ENCODE measurements around the gene YWHAH. TPM values are rescaled to one million over a fixed set of nuclear protein-coding genes. Genes with fewer than 3 reads are reported as not detected.

Gene YWHAH
- total RNA-seq, 4 donors from 2014 or later, result 64.2 to 139 (median 77.9) TPM

- no peak for ATAC-seq (ENCODE audit: low FRiP score)
- DNase-seq (ENCODE audit: low spot score), result no peak
- no peak for TF ChIP-seq CTCF (IDR thresholded peaks at IDR 0.05)
These were observed 42.8 kb upstream of the YWHAH start for GRCh38 chr22:31901388-31902137.

- ATAC-seq (ENCODE audit: low FRiP score) (no peak), DNase-seq (ENCODE audit: low spot score) (no peak)
- TF ChIP-seq CTCF (IDR thresholded peaks at IDR 0.05), result no peak
These were observed 39.7 kb upstream of the YWHAH start for GRCh38 chr22:31904651-31905050.

GRCh38 chr22:31905356-31905755 is 39.0 kb upstream of the YWHAH start:
- DNase-seq (ENCODE audit: low spot score) (no peak), ATAC-seq (ENCODE audit: low FRiP score) (no peak)
- TF ChIP-seq CTCF (IDR thresholded peaks at IDR 0.05), result no peak

GRCh38 chr22:31906086-31906485 is 38.2 kb upstream of the YWHAH start:
- no peak for TF ChIP-seq CTCF (IDR thresholded peaks at IDR 0.05)
- no peak for ATAC-seq (ENCODE audit: low FRiP score)
- DNase-seq (ENCODE audit: low spot score), result no peak

- TF ChIP-seq CTCF (IDR thresholded peaks at IDR 0.05), result no peak
- DNase-seq (ENCODE audit: low spot score), result no peak
- no peak for ATAC-seq (ENCODE audit: low FRiP score)
These were observed 37.8 kb upstream of the YWHAH start for GRCh38 chr22:31906569-31906968.

- ATAC-seq (ENCODE audit: low FRiP score) (no peak), DNase-seq (ENCODE audit: low spot score) (no peak)
- no peak for TF ChIP-seq CTCF (IDR thresholded peaks at IDR 0.05)
These were observed 34.4 kb upstream of the YWHAH start for GRCh38 chr22:31909977-31910376.

All from omental fat pad (tissue), 4 donors.